GM19455 (cell line): ENCODE measurements around the gene PRKCB.
"Not testable (repeated sequence)": the region's sequence is repeated elsewhere in the genome, so short reads cannot be mapped to it uniquely, and the experiment has no call there.

Experiments
- ATAC-seq: cut with Tn5 transposase; IDR thresholded peaks from one replicate; pipeline ENCODE4 v1.9.1; 2021; ENCODE audit not compliant: unreplicated experiment

Gene PRKCB

DNA sequence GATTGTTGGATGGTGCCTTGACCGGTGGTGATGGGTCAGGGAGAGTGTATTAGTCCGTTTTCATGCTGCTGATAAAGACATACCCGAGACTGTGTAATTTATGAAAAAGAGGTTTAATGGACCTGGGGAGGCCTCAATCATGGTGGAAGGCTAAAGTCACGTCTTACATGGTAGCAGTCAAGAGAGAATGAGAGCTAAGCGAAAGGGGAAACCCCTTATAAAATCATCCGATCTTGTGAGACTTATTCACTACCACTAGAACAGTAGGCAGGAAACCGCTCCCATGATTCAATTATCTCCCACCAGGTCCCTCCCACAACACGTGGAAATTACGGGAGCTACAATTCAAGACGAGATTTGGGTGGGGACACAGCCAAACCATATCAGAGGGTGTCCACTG lies 316.3 kb downstream of the PRKCB start:
- ATAC-seq = not testable (repeated sequence)

DNA sequence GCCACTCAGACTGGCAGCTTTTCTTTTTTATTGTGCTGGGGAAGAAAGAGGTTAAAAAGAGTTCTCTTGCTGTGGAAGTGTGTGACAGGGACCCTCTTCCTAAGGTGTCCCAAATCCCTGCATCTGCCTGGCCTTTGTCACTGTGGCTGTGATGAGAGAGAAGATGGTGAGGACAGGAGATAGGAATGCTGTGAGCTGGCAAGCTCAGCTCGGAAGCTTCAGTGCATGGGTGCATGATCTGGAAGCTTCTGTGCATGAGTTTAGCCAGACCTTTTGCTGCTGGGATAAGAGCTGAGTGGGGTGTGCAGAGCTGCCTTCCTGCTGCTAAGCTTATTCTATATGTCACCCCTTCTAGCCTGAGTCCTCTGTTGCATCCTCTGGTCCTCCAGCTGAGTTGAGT lies 317.0 kb downstream of the PRKCB start:
- no peak for ATAC-seq

DNA sequence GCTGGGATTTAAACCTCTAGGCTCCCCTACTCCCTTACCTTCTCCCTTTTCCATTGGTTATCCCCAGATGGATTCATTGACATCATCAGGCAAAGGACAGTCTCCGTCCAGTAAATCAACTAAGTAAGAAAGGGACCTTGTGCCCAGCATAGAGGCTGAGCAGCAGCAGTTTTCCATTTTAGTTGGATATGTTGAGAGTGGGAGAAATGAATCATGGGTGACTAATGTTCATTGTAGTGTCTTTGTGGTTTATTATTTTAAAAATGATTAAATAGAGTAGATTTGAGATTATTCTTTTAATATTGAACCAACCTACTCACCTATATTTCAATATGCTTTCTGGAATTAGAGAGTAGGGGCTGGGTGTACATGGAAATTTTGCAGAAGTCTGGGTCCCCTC lies 321.0 kb downstream of the PRKCB start:
- ATAC-seq = no peak

DNA sequence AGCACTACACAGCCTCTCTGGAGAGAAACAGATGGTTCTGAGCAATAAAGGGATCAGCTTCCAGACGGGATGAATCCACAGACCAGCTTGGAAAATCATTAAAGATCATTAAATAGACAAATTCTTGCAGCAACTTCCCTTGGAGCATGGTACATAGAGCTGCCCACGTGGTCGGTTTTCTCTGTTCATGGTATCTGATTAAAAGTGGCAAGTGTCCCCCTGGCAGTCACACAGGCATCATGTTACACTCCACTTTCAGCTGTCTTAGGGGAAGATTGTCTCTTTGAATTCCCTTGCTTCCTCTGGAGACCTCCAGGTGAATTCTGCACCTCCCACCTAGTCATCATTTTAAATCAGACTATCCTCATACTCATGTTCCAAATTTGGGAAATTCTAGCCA lies 328.2 kb downstream of the PRKCB start:
- ATAC-seq = no peak

DNA sequence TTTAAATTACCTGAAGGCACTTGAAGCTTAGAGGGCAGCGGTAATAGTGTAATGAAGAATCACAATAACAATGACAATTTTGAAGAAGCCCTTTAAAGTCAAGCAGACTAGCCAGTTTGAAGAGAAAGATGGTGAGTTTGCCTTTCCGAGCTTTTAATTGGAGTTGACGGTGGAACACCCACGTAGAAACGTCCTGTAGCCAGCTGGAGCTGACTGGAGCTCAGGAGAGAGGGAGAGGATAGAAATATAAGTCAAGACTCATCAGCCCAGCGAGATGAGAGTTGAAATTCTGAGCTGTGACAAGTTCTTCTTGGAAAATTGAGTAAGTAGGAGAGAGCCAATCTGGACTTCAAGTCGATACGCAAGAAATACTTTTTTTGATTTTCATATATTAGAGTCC lies 328.6 kb downstream of the PRKCB start:
- no peak for ATAC-seq

DNA sequence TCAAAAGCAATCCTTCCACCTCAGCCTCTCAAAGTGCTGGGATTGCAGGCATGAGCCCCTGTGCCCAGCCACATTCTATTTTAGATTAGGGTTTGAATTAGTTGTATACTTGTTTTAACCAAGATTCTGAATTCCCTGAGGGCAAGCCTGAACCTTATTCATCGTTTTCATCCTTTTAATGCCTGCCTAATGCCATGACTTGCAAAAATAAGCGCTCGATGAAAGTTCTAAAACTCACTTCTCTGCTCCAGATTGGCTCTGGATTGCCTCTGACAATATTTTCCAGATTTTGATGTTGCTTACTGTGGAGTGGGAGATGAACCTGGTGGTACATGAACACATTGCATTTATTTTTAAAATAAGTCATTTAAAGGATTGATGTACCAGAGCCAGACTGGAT lies 329.5 kb downstream of the PRKCB start:
- ATAC-seq = no peak

DNA sequence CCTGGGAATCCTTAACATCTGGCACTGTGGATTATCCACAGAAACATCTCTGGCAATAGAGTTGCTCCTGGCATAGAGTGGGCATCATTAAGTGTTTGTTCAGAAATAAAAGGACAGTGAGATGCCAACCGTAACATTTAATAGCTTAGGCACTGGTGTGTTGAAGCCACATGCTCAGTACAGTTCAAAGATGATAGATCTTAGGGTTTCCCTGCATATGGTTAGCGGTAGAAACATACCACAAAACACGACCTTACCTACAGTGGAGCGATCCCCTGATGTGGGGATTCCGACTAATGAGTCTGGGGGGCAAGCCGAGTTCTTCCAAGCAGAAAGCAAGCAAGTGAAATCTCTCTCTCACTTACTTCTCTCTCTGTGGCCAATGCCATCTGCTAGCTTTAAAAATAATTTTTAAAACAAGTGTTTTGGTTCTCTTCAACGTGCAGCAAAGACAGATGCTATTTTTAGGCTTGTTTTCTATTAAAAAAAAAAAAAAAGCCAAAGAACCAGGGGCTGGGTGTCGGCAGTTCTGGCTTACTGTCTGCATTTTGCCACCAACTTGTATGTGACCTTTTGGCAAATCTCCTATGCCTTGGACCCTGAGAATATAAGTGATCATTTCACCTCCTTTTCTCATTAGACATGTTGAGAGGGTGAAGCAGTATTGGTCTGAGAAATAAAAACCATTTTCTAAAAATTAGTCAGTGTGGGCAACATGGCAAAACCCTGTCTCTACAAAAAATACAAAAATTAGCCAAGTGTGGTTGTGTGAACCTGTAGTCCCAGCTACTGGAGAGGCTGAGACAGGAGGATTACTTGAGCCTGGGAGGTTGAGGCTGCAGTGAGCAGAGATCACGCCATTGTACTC lies 331.1 kb downstream of the PRKCB start:
- ATAC-seq = no peak

DNA sequence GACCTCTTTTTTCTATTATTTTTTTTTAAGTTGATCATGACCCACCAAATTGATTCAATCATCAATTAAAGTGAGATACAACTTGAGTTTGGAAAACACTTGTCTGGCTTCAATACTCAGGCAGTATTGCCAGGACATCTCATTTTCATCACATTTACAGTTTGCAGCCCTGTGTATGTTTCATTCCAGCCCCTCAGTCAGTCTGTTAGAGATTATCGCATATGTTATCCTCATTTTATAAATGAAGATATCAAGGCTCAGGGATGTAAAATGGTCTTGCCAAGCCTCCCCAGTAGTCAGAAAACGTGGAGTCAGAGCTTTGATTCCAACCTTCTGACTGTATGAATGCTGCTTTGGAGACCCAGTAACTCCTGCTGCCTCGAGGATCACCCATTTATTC lies 333.1 kb downstream of the PRKCB start:
- no peak for ATAC-seq

DNA sequence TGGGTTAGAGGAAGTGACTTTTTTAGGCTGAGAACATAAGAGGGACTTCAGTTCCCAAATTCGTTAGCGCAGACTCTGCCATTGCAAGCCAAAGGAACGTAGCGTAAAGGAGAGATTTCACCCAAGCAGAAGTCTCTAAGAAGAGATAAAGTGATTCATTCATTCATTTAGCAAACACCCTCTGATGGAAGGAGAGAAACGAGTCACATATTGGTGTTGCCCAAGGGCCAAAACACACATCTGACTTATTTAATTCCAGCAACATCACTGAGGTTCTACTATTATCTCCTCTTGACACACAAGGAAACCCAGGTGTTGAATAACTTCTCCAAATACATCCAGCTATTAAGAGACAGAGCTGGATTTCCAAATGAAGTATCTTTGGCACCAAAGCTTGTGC lies 334.6 kb downstream of the PRKCB start:
- ATAC-seq = no peak

DNA sequence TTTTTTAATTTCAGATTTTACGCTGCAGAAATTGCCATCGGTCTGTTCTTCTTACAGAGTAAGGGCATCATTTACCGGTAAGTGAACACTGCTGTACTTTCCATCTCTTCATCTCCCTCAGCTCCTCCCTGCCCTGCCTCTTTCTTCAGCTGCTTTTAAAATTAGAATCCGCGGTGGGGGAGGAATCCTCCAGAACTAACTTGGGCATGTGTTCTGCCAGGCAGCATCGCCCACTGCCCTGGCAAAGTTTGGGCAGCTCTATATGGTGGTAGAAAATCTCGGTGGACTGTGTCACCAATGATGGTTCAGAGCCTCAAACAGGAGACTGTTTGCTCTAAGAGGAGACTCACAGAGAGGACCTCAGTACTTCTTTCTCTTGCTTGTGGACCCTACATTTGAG lies 338.7 kb downstream of the PRKCB start:
- no peak for ATAC-seq

DNA sequence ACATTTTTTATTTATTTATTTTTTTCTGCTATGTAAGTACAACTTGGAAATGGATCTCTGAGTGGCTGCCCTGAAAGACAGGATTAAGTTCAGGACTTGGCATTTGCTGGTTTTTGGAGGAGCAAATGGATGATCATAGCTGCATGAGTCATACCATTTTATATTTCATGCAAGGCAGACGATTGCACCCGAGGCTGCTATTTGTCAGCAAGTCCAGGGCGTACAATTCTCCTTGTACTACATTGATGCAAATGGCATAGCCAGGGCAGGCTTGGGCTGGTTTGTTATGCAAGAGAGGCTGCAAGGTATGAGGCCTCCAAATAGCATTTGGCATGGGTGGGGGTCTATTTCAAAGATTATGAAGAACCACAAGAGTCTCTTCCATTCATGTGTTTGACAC lies 339.2 kb downstream of the PRKCB start:
- ATAC-seq = no peak

DNA sequence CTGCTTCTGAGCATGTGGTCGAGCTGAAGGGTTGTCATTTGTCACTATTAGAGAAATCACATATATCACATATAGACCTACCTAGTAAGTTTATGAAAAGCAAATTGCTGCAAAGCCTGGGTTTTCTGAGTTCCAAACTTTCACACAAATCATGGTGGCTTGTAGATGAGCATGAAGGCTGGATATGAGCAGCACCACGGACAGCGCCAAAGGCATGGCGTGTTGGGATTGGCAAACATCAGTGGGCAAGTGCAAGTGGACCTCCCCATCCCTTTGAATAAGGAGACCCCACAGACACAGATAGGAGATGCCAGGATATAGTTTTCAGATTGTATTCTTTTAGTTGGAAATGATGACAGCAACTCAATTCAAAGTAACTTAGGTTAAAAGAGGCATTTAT lies 342.7 kb downstream of the PRKCB start:
- no peak for ATAC-seq

DNA sequence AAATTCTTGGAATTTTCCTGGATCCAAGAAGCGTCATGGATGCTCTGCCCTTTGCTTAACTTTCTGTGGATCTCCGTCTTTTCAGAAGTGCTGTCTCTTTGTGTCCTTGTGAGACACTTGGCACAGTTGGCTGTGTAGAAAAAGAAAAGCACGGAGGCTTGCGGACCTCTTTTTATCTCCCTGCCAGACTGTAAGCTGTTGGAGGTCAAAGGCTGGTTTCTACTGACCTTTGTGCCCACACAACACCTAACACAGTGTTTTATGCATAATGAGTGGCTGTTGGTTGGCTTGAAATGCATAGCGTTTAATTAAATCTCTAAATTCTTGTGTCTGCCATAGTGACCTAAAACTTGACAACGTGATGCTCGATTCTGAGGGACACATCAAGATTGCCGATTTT lies 344.7 kb downstream of the PRKCB start:
- ATAC-seq = no peak

DNA sequence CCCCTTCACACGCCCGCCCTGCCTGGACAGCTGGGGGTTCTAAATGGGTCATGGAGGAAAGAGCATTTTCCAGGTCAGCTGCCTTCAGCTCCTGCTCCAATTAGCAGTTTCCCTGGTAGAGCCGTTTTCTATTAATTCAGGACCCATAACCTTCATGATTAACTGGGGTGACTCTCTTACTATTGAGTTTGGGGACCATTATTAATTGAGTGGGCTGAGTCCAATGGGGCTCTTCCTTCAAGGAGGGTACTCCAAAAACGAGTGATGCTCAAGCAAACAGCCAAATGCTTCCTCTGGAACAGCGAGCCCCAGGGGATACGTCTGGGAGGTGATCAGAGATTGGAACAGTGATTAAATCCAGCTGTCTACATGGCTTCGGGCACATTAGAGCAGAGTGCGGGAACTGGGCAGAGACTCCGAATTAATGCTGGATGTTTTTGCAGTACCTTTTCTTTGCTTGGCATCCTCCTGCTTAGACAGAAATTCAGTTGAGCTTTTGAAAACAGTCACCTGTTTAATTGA lies 352.3 kb downstream of the PRKCB start:
- no peak for ATAC-seq

DNA sequence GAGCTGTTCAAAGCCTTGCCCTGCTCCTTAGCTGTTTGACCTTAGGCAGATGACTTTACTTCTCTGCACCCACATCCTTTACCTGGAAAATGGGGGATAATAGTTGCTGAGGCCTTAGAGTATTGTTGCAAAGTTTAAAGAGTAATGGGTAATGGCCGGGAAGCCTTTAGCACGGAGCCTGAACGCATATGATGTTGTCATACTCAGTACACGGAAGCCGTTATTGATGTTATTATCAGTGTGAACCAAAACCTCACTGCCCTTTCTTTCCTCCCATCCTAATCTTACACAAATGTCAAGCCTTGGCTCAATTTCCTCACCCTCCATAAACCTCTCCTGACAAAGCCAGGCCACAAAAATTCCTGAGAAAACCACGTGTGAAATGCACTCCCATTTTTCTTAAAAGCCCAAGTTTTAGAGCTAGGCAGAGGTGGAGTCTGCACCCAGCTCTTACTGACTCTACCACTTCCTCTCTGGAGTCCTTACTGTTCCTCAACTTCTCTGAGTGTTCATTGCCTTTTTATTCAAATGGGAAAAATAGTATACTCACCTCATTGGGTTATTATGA lies 353.1 kb downstream of the PRKCB start:
- no peak for ATAC-seq

DNA sequence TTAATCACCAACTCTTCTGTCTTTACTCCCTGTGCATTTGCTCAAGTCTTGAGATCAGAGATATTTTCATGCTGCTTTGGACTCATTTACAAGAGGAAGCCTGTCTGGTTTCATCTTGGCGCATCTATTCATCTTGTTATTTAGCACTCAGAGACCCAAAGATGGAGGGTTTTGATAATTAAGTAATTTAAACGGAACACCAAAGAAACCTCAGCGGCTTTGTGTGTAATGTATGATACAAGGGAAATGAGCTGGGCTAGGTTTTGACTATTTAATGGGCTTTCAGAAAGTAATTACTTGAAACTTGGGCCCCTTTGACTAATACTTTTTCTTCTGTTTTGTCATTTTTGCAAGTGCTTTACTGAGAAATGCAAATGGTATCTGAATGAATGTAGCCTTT lies 354.2 kb downstream of the PRKCB start:
- ATAC-seq = no peak

DNA sequence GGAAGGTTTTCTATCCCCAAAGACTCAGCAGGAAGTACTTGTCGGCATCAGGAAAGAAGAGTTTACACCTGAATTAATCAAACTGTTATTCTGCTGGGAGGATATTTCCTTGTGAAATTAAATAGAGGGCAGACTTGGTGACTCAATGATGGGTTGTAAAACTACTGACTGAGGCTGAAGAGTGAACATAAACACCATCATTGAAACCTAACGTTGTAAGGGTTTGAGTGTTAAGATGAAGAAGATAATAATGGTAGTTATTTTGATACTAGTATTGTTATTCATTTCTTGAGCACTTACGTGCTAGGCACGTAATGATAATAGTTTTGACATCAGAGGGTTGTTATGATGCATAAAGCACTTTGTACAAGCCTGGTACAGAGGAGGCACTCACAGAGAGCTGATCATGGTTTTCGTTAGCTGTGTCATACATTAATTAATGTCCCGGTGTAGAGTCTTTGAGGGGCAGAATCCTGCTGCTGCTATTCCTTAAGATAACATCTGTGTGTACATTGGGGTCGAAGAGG lies 356.2 kb downstream of the PRKCB start:
- ATAC-seq = no peak

DNA sequence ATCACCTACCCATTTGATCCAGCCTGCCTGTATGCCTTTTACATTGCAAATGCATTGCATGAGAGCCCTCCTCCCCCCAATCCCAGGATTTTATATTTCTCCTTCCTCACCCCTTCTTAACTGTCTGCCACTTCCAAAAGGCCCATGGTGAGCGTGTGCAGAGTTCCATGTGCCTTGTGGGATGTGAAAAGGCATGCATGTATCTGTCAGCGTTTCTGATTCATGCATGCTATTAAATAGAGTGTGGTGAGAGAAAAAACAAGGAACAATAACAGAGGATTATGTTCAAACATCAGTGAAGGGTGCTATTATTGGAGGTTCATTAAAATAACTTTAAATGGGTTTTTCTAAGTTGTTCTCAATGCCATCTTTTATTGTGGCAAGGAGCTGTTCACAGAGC lies 359.4 kb downstream of the PRKCB start:
- no peak for ATAC-seq

DNA sequence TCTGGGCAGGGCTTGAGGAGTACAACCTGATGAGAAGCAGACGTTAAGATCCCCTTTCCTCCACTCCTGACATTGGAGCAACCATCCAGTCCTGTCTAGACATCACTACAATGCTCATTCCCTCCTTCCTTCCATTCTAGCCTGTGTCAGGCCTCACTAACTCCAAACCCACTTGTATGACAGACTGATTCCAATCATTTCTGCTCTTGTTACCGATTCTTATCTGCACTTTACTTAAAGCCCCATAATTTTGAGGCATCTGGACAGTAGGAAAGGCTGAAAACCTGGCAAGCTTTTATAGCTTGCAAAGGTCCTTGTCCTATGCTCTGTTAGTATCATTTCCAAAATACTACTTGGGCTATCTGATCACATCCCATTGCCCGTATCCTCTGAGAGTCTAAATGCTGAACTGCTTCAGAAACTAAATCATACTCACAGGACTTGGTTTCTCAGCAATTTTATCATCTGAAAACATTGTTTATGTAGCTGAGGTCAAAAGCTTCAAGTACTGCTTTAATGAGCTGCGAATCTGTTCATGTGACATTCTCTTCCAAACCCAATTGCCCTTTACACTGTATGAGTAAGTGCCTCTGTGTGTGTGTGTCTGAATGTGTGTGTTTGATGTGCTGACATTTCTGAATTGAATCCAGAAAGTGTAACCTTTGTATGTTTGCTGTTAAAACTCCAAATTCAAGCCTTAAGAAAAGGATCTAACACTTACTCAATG lies 363.2 kb downstream of the PRKCB start:
- ATAC-seq = no peak

DNA sequence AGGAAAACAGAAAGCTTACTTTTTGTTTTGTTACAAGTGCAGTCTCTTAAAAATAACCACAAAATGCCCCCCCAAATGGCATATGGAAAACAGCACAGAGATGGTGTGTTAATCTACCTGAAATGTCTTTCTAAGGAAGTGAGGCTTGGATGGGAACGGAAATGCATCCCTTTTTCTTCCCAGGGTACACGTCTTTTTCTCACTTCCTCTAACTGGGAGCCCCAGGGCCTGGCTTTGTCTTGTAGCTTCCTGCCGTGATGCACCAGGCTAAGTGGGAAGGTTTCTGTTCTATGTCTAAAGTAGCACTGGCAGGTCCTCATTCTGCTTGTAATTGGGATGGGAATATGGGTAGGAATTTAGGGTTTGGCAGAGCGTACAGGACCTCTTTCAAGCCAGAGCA lies 367.9 kb downstream of the PRKCB start:
- no peak for ATAC-seq

DNA sequence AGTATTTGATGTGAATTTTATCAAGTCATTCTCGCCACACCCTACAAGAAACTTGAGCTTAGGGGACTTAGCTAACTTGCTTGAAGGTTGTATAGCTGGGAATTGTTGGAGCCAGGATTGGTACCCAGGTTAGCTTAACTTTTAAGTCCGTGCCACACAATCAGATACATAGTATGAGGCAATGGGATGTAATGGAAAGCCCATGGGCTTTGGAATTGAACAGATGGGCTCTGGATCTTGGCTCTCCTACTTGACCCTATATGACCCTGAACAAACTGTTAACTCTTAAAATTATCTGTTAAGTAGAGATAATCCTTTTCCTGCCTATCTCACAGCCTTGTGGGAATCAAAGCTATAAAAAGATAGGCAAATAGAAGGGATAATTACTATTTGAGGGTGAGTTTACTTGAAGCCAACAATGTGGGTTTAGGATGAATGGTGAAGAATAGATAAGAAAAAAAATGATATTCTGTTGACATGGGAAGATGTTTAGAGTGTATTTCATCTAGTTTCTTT lies 368.4 kb downstream of the PRKCB start:
- no peak for ATAC-seq

DNA sequence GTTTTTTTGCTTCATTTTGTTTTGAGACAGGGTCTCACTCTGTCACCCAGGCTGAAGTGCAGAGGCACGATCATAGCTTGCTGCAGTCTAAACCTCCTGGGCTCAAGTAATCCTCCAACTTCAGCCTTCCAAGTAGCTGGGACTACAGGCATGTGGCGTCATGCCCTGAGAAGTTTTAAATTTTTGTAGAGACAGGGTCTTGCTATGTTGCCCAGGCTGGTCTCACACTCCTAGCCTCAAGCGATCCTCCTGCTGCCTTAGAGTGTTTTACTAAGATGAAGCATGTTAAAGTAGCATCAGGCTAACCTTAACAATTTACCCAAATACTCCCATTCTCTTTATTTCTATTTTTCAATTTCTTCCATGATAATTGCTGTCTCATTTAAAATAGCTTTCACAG lies 371.1 kb downstream of the PRKCB start:
- ATAC-seq = no peak
